GM18951 (cell line): ENCODE results near the gene JUP.

ENCODE experiments used
- POLR2A ChIP-seq: IDR thresholded peaks from 4 replicates; pipeline ENCODE4 v1.6.1; 2011; ENCODE audit warnings: mild to moderate bottlenecking; ENCODE audit not compliant: insufficient read length, insufficient read depth; ENCODE audit errors: extremely low read depth
- in situ Hi-C: fragments of 300-500 bp; cut with MboI; formaldehyde crosslinking; loops from one replicate; pipeline ENCODE4 v1.12.0; 2022; ENCODE audit warnings: low sequenced_read_pairs, mixed read lengths, inconsistent platforms; ENCODE audit not compliant: unreplicated experiment

The JUP gene

GRCh38 chr17:41741709-41742108 is 44.8 kb downstream of the JUP start:
- in situ Hi-C loops: no loop called here
- no peak for TF ChIP-seq POLR2A

DNA sequence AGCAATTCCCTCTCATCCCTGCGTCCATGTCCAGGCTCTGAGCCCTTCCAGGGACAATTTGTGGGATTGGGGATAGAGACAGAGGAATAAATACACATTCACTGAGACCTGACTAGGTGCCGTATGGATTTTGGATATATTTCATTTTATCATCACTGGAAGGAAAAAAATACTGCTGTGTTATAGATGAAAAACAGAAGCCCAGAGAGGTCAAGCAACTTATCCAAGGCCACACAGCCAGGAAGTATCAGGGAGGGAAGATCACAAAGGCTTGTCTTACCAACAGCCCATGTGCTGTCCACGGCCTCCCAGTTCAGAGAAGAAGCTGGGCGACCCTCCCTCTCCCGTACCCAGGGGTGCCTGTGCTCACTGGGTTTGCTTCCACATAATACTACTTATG is 46.0 kb downstream of the JUP start:
- TF ChIP-seq POLR2A: no peak
- in situ Hi-C loops: no loop called here

- TF ChIP-seq POLR2A: no peak
- in situ Hi-C loops: loop anchor here (5.0 kb wide), 1 partner anchor 67 kb away; no protein-coding TSS in a partner anchor
Measured at GRCh38 chr17:41739661-41740352, 46.7 kb downstream of the JUP start.

DNA sequence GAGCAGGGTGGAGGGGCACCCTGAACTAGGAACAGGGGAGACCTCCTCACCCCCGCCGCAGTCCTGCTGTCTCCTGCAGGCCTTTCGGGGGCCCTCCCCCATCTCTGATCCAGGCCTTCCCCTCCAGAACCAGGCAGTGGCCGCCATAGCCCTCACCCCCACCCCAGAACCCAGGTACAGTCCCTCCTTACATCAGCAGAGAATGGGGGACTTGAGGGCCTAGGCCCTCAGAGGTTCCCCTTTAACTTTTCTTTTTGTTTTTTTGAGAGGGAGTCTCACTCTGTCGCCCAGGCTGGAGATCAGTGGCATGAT is 47.8 kb downstream of the JUP start:
- in situ Hi-C loops: loop anchor here (5.0 kb wide), 1 partner anchor 69 kb away; no protein-coding TSS in a partner anchor

GRCh38 chr17:41738077-41738800 is 48.3 kb downstream of the JUP start:
- in situ Hi-C loops: loop anchor here (5.0 kb wide), 1 partner anchor 69 kb away; no protein-coding TSS in a partner anchor
- no peak for TF ChIP-seq POLR2A

More for the DNA sequence above, 47.8 kb downstream of the JUP start:
- no peak for TF ChIP-seq POLR2A

DNA sequence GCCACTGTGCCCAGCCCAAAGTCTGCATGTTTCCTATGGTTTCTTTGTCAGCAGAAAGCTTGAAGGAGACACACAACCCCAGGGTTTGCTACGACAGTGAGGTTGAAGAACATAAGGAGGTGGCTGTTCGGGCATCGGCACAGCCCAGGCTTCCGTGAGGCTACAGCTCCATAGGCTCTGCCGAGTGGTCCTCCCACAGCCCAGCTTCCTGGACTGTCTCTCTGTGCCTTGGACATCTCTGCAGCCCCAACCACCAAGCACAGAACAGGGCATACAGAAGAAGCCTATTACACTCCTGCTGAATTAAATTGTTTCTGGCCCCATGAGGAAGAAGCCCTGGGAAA is 48.9 kb downstream of the JUP start:
- no peak for TF ChIP-seq POLR2A
- in situ Hi-C loops: loop anchor here (5.0 kb wide), 1 partner anchor 70 kb away; no protein-coding TSS in a partner anchor

DNA sequence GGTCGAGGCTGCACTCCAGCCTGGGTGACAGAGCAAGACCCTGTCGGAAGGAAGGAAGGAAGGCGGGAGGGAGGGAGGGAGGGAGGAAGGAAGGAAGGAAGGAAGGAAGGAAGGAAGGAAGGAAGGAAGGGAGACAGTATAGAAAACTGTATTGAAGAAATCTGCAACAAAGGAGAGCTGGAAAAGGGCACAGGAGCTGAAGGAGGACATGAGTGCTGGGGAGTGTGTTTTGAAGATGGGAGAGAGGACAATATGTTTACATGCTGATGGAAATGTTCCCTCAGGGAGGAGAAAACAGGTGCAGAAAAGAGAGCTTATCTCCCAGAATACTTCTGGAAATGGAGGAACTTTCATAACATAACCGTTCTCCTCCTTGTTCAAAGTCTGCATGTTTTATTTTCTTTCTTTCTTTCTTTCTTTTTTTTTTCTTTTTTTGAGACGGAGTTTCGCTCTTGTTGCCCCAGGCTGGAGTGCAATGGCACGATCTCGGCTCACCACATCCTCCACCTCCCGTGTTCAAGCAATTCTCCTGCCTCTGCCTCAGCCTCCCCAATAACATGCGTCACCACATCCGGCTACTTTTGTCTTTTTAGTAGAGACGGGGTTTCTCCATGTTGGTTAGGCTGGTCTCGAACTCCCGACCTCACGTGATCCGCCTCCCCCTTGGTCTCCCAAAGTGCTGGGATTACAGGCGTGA is 49.4 kb downstream of the JUP start:
- TF ChIP-seq POLR2A: no peak
- in situ Hi-C loops: loop anchor here (5.0 kb wide), 1 partner anchor 70 kb away; no protein-coding TSS in a partner anchor

DNA sequence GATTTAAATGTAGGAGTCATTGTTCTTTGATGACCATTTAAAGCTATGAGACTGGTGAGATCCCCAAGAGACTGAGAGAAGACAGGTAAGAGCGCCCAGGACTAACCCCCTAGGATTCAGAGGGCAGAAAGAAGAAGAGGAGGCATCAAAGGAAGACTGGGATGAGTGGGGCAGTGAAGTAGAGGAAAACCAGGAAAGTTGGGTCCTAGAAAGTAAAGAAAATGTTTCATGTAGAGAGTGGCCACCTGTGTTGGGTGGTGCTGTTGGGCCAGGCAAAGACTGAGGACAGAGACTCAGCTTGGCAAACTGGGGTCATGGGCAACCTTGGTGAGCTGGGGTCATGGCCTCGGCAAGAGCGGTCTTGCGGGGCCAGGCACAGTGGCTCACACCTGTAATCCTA is 50.8 kb downstream of the JUP start:
- in situ Hi-C loops: loop anchor here (5.0 kb wide), 1 partner anchor 72 kb away; no protein-coding TSS in a partner anchor
- TF ChIP-seq POLR2A: no peak

- no peak for TF ChIP-seq POLR2A
- in situ Hi-C loops: loop anchor here (5.0 kb wide), 1 partner anchor 72 kb away; no protein-coding TSS in a partner anchor
Measured at GRCh38 chr17:41734949-41735313, 51.6 kb downstream of the JUP start.

GRCh38 chr17:41734139-41734948 is 52.2 kb downstream of the JUP start, which contains the start of gene HAP1:
Gene HAP1 (minus strand): TSS chr17:41734643. CDS start chr17:41734634, 9 bp downstream.
- in situ Hi-C loops: no loop called here
- no peak for TF ChIP-seq POLR2A

DNA sequence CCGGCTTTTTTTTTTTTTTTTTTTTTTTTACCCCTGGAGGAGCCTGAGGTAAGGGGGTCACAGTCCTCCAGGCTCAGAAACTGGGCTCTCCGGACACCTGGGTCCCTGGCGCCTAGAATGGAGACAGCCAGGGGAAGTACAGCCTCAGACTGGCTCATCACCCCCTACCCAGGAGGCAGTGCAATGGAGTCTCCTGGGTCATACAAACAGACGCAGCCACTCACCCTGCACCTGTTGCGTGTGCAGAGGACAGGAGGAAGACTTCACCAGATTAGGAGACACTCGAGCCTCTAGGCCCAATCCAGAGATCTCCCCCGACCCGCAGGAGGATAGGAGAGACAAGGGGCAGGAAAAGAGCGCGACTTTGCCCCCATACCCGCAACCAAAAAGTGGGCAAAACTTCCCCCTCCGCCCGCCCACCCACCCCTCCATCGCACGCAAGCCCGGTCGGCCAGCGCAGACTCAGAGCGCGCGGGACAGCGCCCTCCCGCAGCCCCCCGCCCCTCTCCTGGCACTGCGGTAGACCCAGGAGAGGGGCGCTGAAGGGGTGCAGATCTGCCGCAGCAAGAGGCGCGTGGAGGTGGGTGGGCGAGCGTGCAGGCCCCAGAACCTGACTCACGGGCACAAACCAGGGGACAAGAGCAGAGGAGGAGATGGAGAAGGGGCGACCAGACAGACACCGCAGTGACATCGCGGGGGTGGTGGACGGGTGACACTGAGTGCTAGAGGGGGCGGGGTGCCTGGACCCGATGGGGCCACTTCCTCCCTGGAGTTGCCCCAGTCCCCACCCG is 53.0 kb downstream of the JUP start:
- in situ Hi-C loops: no loop called here
- TF ChIP-seq POLR2A: no peak

GRCh38 chr17:41731836-41732235 is 54.7 kb downstream of the JUP start:
- in situ Hi-C loops: no loop called here

More at GRCh38 chr17:41731836-41732235, 54.7 kb downstream of the JUP start:
- TF ChIP-seq POLR2A: no peak
